Activated naive CD4-positive, alpha-beta T cell treated with anti-CD3 and anti-CD28 coated beads, Interleukin-2, amount 10 ng/mL, durations not matched to agents 7 days and 5 days (primary cell): ENCODE measurements around the gene ASCL5.
"Not testable (repeated sequence)": the region's sequence is repeated elsewhere in the genome, so short reads cannot be mapped to it uniquely, and the experiment has no call there.

Experiments used
- CTCF ChIA-PET: fragments of 350-600 bp; sonication (Branson Sonifier 250); formaldehyde crosslinking; loops from one replicate; lab custom pipeline; 2021; ENCODE audit warnings: antibody characterized with exemption; lab: Charles Lee
- DNase-seq: peaks from one replicate; pipeline ENCODE4 v3.0.0-alpha.2; 2020
- H3K27ac Mint-ChIP-seq: one replicate; pipeline ENCODE4 v1.8.0; 2021; ENCODE audit warnings: mild to moderate bottlenecking, moderate library complexity, mixed read lengths
- H3K27me3 Mint-ChIP-seq: one replicate; pipeline ENCODE4 v1.8.0; 2021; ENCODE audit warnings: mild to moderate bottlenecking, mixed read lengths
- H3K36me3 Mint-ChIP-seq: one replicate; pipeline ENCODE4 v1.8.0; 2021; ENCODE audit warnings: mixed read lengths
- H3K4me1 Mint-ChIP-seq: one replicate; pipeline ENCODE4 v1.8.0; 2021; ENCODE audit warnings: mixed read lengths
- H3K4me3 Mint-ChIP-seq: one replicate; pipeline ENCODE4 v1.8.0; 2021; ENCODE audit warnings: mild to moderate bottlenecking, moderate library complexity, mixed read lengths
- H3K9me3 Mint-ChIP-seq: one replicate; pipeline ENCODE4 v1.8.0; 2021; ENCODE audit warnings: mixed read lengths

The ASCL5 gene

GRCh38 chr1:201163707-201164106 lies 36.7 kb upstream of the ASCL5 start:
- Mint-ChIP-seq H3K27me3 (peaks cover 24% of the 10 kb centered on the region), H3K36me3 (no peaks in the 10 kb centered on the region), H3K4me3 (no peak overlapping the region), H3K27ac (no peak overlapping the region), H3K9me3 (no peaks in the 10 kb centered on the region), H3K4me1 (no peaks in the 10 kb centered on the region)
- DNase-seq: no peak
- CTCF ChIA-PET: interaction anchor here (1.7 kb wide), 1 partner anchor 13 kb away, joined by 3 read pairs; no protein-coding TSS in a partner anchor

- CTCF ChIA-PET: interaction anchor here (1.7 kb wide), 1 partner anchor 12 kb away, joined by 3 read pairs; no protein-coding TSS in a partner anchor
- not testable (repeated sequence) for H3K4me1 Mint-ChIP-seq, H3K27ac Mint-ChIP-seq, H3K9me3 Mint-ChIP-seq, H3K4me3 Mint-ChIP-seq, H3K36me3 Mint-ChIP-seq, DNase-seq
- H3K27me3 Mint-ChIP-seq: peaks cover 31% of the 10 kb centered on the region
Measured at GRCh38 chr1:201163036-201163435, 36.1 kb upstream of the ASCL5 start.

GRCh38 chr1:201157949-201158348 lies 31.0 kb upstream of the ASCL5 start:
- Mint-ChIP-seq H3K27me3 (peaks cover 45% of the 10 kb centered on the region), H3K9me3 (no peaks in the 10 kb centered on the region), H3K27ac (no peak overlapping the region), H3K4me1 (peaks cover 13% of the 10 kb centered on the region), H3K4me3 (no peak overlapping the region), H3K36me3 (no peaks in the 10 kb centered on the region)
- no peak for DNase-seq
- CTCF ChIA-PET: no interaction called here

- Mint-ChIP-seq H3K4me1 (peaks cover 15% of the 10 kb centered on the region), H3K36me3 (peaks cover 3% of the 10 kb centered on the region), H3K27ac (no peak overlapping the region), H3K9me3 (no peaks in the 10 kb centered on the region), H3K4me3 (no peak overlapping the region), H3K27me3 (peaks cover 45% of the 10 kb centered on the region)
- DNase-seq: no peak
- CTCF ChIA-PET: interaction anchor here (1.9 kb wide), 1 partner anchor 13 kb away, joined by 7 read pairs; no protein-coding TSS in a partner anchor
Measured at GRCh38 chr1:201156819-201157218, 29.8 kb upstream of the ASCL5 start.

GRCh38 chr1:201156346-201156745 lies 29.4 kb upstream of the ASCL5 start:
- Mint-ChIP-seq H3K4me3 (no peak overlapping the region), H3K4me1 (peaks cover 15% of the 10 kb centered on the region), H3K9me3 (no peaks in the 10 kb centered on the region), H3K27ac (no peak overlapping the region), H3K36me3 (peaks cover 7% of the 10 kb centered on the region), H3K27me3 (peaks cover 45% of the 10 kb centered on the region)
- no peak for DNase-seq
- CTCF ChIA-PET: interaction anchor here (1.9 kb wide), 1 partner anchor 13 kb away, joined by 7 read pairs; no protein-coding TSS in a partner anchor

GRCh38 chr1:201155354-201155753 lies 28.4 kb upstream of the ASCL5 start:
- H3K36me3 Mint-ChIP-seq: peaks cover 13% of the 10 kb centered on the region
- CTCF ChIA-PET: interaction anchor here (1.9 kb wide), 1 partner anchor 14 kb away, joined by 7 read pairs; no protein-coding TSS in a partner anchor

GRCh38 chr1:201154389-201155165 lies 27.6 kb upstream of the ASCL5 start, which contains the start of gene TMEM9:
Gene TMEM9 (minus strand): TSS chr1:201154474. CDS start chr1:201153923, 551 bp downstream.
- DNase-seq: peak; percentile 98
- H3K27me3 Mint-ChIP-seq: peaks cover 36% of the 10 kb centered on the region
- peak within 1 kb of the TSS; percentile 87 for H3K4me3 Mint-ChIP-seq
- H3K27ac Mint-ChIP-seq: peak within 1 kb of the TSS; percentile 86
- peaks cover 13% of the 10 kb centered on the region for H3K36me3 Mint-ChIP-seq
- CTCF ChIA-PET: interaction anchor here (0.6 to 1.9 kb wide), 3 partner anchors 35 to 878 kb away, joined by 3 to 9 read pairs (median 3); no protein-coding TSS in a partner anchor
- no peaks in the 10 kb centered on the region for H3K9me3 Mint-ChIP-seq
- H3K4me1 Mint-ChIP-seq: peaks cover 15% of the 10 kb centered on the region

More at GRCh38 chr1:201155354-201155753, 28.4 kb upstream of the ASCL5 start:
- no peak overlapping the region for H3K27ac Mint-ChIP-seq
- H3K9me3 Mint-ChIP-seq: no peaks in the 10 kb centered on the region
- DNase-seq: no peak
- H3K27me3 Mint-ChIP-seq: peaks cover 41% of the 10 kb centered on the region
- no peak overlapping the region for H3K4me3 Mint-ChIP-seq
- peaks cover 15% of the 10 kb centered on the region for H3K4me1 Mint-ChIP-seq

GRCh38 chr1:201153474-201154388 lies 26.7 kb upstream of the ASCL5 start:
- peaks cover 17% of the 10 kb centered on the region for H3K36me3 Mint-ChIP-seq
- H3K4me3 Mint-ChIP-seq: peak overlapping the region; percentile 87
- CTCF ChIA-PET: interaction anchor here (0.6 to 1.9 kb wide), 3 partner anchors 34 to 879 kb away, joined by 3 to 9 read pairs (median 3); no protein-coding TSS in a partner anchor
- H3K4me1 Mint-ChIP-seq: peaks cover 15% of the 10 kb centered on the region
- DNase-seq: no peak
- no peaks in the 10 kb centered on the region for H3K9me3 Mint-ChIP-seq
- peak overlapping the region; percentile 86 for H3K27ac Mint-ChIP-seq
- H3K27me3 Mint-ChIP-seq: peaks cover 33% of the 10 kb centered on the region

GRCh38 chr1:201149400-201149799 lies 22.4 kb upstream of the ASCL5 start:
- no peak for DNase-seq
- Mint-ChIP-seq H3K9me3 (no peaks in the 10 kb centered on the region), H3K4me3 (no peak overlapping the region), H3K4me1 (peaks cover 10% of the 10 kb centered on the region), H3K27me3 (no peaks in the 10 kb centered on the region), H3K36me3 (peaks cover 17% of the 10 kb centered on the region), H3K27ac (no peak overlapping the region)
- CTCF ChIA-PET: interaction anchor here (0.7 to 2.7 kb wide), 11 partner anchors 8 to 108 kb away, joined by 3 to 11 read pairs (median 5); no protein-coding TSS in a partner anchor

GRCh38 chr1:201147396-201148015 lies 20.5 kb upstream of the ASCL5 start:
- no peak for DNase-seq
- Mint-ChIP-seq H3K4me3 (no peak overlapping the region), H3K9me3 (no peaks in the 10 kb centered on the region), H3K4me1 (peaks cover 1% of the 10 kb centered on the region), H3K27ac (no peak overlapping the region), H3K27me3 (no peaks in the 10 kb centered on the region), H3K36me3 (peaks cover 22% of the 10 kb centered on the region)
- CTCF ChIA-PET: interaction anchor here (0.7 kb wide), 1 partner anchor 23 kb away, joined by 3 read pairs; no protein-coding TSS in a partner anchor

- Mint-ChIP-seq H3K27ac (no peak overlapping the region), H3K4me1 (no peaks in the 10 kb centered on the region), H3K9me3 (no peaks in the 10 kb centered on the region), H3K4me3 (no peak overlapping the region), H3K27me3 (no peaks in the 10 kb centered on the region), H3K36me3 (peaks cover 18% of the 10 kb centered on the region)
- DNase-seq: no peak
- CTCF ChIA-PET: interaction anchor here (0.7 to 1.1 kb wide), 2 partner anchors 24 to 27 kb away, joined by 3 read pairs; no protein-coding TSS in a partner anchor
Measured at GRCh38 chr1:201146626-201147390, 19.8 kb upstream of the ASCL5 start.

- no peak overlapping the region for H3K27ac Mint-ChIP-seq
- DNase-seq: no peak
- no peak overlapping the region for H3K4me3 Mint-ChIP-seq
- H3K27me3 Mint-ChIP-seq: no peaks in the 10 kb centered on the region
- H3K4me1 Mint-ChIP-seq: no peaks in the 10 kb centered on the region
- CTCF ChIA-PET: interaction anchor here (1.1 kb wide), 1 partner anchor 26 kb away, joined by 3 read pairs; no protein-coding TSS in a partner anchor
- H3K9me3 Mint-ChIP-seq: no peaks in the 10 kb centered on the region
- peaks cover 9% of the 10 kb centered on the region for H3K36me3 Mint-ChIP-seq
Measured at GRCh38 chr1:201145816-201146215, 18.8 kb upstream of the ASCL5 start.

GRCh38 chr1:201145132-201145531 lies 18.1 kb upstream of the ASCL5 start:
- DNase-seq: no peak
- H3K27me3 Mint-ChIP-seq: no peaks in the 10 kb centered on the region
- CTCF ChIA-PET: no interaction called here
- H3K9me3 Mint-ChIP-seq: no peaks in the 10 kb centered on the region
- peaks cover 8% of the 10 kb centered on the region for H3K36me3 Mint-ChIP-seq
- no peak overlapping the region for H3K27ac Mint-ChIP-seq
- no peaks in the 10 kb centered on the region for H3K4me1 Mint-ChIP-seq
- no peak overlapping the region for H3K4me3 Mint-ChIP-seq
